ENCODE measurements around the gene PSMD13.
A peak's percentile ranks its signal among the peaks of the same experiment; 100 is the strongest.

Gene PSMD13

DNA sequence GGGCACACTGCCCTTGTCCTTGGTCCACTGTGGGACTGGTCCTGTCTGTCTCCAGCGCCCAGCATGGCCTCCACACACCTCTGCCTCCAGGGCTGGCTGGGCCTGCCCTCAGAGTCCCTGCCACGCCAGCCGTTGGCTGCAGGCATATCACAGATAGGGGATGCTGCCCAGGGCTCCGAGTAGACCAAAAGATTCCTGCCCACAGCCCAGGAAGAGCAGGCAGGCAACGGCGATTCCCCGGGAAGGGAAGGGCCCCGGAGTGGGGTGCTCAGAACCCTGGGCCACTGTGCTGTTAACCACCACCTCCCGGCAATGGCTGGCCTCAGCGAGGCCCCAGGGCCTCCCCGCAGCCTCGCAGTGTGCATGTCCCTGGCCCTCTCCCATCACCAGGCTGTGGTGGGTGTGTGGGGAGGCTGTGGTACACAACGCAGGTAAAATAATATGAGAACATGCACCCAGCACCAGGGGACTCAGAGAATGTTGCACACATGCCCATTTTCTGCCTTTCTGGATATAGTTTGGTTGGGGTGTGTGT lies 60.3 kb downstream of the PSMD13 start:
- Mint-ChIP-seq H3K27me3 (ENCODE audit: low read depth) (peaks cover 3% of the 10 kb centered on the region), H3K4me1 (no peaks in the 10 kb centered on the region), H3K9me3 (no peaks in the 10 kb centered on the region), H3K4me3 (no peak overlapping the region), H3K27ac (no peak overlapping the region), H3K36me3 (ENCODE audit: low read depth) (no peaks in the 10 kb centered on the region)
- TF ChIP-seq, protein P1, sequence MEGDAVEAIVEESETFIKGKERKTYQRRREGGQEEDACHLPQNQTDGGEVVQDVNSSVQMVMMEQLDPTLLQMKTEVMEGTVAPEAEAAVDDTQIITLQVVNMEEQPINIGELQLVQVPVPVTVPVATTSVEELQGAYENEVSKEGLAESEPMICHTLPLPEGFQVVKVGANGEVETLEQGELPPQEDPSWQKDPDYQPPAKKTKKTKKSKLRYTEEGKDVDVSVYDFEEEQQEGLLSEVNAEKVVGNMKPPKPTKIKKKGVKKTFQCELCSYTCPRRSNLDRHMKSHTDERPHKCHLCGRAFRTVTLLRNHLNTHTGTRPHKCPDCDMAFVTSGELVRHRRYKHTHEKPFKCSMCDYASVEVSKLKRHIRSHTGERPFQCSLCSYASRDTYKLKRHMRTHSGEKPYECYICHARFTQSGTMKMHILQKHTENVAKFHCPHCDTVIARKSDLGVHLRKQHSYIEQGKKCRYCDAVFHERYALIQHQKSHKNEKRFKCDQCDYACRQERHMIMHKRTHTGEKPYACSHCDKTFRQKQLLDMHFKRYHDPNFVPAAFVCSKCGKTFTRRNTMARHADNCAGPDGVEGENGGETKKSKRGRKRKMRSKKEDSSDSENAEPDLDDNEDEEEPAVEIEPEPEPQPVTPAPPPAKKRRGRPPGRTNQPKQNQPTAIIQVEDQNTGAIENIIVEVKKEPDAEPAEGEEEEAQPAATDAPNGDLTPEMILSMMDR (IDR thresholded peaks at IDR 0.05; ENCODE audit: unreplicated experiment in 3 of 3), result no peak

DNA sequence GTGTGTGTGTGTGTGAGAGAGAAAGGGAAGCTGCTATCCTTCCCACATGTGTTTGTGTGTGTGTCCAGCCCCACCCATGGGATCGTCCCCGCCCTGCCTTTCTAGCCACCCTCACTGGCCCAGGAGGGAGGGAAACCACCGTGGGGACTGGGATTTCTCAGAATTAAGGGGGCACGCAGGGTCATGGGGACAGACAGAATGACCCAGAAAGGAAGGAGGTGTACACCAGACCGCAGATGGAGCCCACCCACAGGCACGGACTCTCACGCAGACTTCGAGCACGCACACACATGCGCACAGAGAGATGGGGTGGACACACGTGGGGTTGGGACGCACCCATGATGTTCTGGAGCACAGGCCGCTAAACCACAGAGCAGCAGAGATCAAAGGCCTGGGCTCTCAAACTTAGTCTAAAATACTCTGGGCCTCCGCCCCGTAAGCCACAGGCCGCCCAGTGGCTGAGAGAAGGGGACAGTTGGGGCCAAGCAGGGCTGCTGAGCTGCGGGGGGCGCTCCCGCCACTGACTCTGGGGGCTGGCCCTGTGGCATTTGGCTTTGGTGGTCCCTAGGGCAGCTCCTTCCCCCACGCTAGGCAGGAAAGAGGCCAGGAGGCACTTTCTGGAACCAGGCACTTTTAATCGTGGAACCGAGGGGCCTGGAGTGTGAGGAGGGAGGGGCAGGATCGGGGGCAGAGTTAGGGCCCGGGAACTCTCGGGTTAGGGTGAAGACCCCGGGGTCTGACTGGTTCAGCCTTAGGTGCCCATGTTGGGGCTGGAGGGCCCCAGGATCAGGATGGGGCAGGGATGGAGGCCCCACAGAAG lies 61.0 kb downstream of the PSMD13 start:
- no peaks in the 10 kb centered on the region for H3K4me1 Mint-ChIP-seq
- H3K36me3 Mint-ChIP-seq (ENCODE audit: low read depth), result no peaks in the 10 kb centered on the region
- H3K9me3 Mint-ChIP-seq, result no peaks in the 10 kb centered on the region
- H3K4me3 Mint-ChIP-seq, result no peak overlapping the region
- H3K27me3 Mint-ChIP-seq (ENCODE audit: low read depth), result peaks cover 3% of the 10 kb centered on the region
- TF ChIP-seq, protein P1 (IDR thresholded peaks at IDR 0.05; ENCODE audit: unreplicated experiment in 3 of 3), result no peak
- H3K27ac Mint-ChIP-seq, result no peak overlapping the region

DNA sequence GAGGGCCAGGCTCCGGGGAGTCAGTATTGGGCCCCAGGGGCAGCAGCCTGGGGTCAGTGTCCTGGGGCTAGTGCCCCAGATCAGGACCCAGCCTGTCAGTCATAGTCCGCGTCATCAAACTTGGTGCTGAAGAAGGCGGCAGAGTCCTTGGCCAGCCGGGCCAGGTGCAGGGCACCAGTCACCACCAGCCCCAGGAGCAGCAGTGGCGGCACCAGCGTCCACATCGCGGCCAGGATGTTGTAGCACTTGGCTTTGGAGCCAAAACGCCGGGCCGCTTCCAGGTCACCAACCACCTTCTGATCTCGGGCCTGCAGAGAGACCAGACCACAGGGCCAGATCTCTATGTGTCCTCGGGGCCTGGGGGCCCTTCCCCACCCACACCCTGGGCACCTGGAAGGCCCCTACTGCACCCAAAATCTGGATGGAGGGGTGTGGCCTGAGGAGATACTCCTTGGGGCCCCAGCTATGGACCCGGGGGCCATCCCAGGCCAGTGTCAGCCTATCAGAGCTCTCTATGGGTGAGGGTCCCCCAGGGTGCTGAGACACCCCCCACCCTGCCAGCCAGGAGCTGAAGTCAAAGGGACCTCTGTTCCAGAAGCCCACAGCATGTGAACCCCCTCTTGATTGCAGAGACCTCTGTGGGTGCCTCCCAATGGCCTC lies 61.8 kb downstream of the PSMD13 start:
- Mint-ChIP-seq H3K27me3 (ENCODE audit: low read depth) (peaks cover 3% of the 10 kb centered on the region), H3K9me3 (no peaks in the 10 kb centered on the region), H3K36me3 (ENCODE audit: low read depth) (no peaks in the 10 kb centered on the region), H3K4me3 (no peak overlapping the region), H3K27ac (no peak overlapping the region), H3K4me1 (no peaks in the 10 kb centered on the region)
- TF ChIP-seq, protein P1 (IDR thresholded peaks at IDR 0.05; ENCODE audit: unreplicated experiment in 3 of 3), result no peak

DNA sequence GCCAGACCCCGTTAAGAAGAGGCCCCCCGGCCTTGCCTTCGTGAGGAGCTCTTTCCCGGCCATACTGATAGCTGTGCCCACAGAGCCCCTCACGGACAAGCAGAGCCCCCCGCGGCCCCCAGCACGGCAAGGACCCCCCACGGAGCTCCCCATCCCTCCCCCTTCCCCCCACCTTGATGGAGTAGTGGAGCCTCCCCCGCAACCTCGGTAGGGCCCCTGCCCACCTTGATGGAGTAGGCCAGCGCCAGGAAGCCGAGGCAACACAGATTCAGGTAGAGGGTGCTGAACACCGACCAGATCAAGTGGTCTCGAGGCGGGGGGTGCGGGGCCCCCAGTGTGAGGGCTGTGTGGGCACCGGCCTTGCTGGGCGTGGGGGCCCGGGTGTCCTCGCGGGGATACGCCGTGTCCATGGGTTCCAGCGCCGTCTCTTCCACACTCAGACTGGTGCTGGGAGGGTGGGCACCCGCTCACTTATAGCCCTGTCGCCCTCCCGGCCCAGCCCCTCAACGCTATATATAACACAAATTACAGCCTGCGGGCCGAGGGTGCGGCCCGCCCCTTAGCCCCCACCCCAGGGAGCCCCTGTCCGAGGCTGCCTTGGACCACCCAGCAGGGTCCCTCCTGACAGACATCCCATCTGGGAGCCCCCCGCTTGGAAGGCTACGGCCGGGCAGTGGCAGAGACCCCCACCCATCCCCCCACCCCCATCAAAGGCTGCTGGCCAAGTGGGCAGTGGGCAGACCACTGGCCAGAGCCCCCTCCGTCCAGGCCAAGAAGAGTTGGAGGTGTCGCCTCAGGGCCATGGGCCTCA lies 62.5 kb downstream of the PSMD13 start, which contains the start of gene IFITM5:
Gene IFITM5, minus strand, starts transcription at position 446 of the 811 bp plus-strand sequence. Its CDS starts 36 bp downstream, at position 410.
- Mint-ChIP-seq H3K9me3 (no peaks in the 10 kb centered on the region), H3K4me1 (no peaks in the 10 kb centered on the region)
- TF ChIP-seq, protein P1 (IDR thresholded peaks at IDR 0.05; ENCODE audit: unreplicated experiment in 3 of 3), result no peak

DNA sequence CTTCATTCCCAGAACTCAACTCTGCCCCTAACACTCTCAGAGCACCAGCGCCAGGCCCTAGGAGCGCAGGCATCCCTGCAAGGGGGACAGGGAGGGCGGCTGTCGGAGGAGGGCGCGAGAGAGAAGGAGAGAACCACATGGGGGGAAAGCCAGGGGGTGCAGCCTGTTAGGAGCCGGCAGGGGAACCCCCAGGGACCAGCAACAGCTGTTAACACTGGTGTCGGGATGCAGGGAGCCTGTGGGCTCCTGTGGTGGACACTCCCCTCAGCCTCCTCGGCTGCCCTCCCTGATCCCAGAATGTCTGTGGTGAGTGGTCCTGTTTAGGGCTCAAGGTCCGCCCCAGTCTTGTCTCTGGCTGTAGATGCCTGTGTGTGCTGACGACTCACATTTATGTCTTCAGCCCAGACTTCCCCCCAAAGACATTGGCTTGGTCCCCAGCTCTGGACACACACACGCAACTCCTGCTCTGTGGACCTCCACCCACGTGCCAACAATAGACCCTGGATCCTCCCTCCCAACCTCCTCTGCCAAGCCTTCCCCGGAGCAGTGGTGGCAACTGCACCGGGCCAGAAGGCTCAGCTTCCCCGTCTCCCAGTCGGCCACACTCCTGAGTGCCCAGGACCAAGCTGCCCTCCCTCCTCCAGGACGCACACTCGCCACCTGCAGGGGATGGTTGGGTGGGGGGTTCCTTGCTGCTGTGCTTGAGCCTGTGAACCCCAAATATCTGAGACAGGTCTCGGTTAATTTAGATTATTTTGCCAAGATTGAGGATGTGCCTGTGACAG lies 63.4 kb downstream of the PSMD13 start:
- Mint-ChIP-seq H3K4me3 (no peak overlapping the region), H3K4me1 (peaks cover 3% of the 10 kb centered on the region)

More for the DNA sequence above, 62.5 kb downstream of the PSMD13 start, which contains the start of gene IFITM5:
- Mint-ChIP-seq H3K4me3 (no peak within 1 kb of the TSS), H3K36me3 (ENCODE audit: low read depth) (no peaks in the 10 kb centered on the region), H3K27ac (peak within 1 kb of the TSS in 2 of 3 experiments; percentile 19 to 57), H3K27me3 (ENCODE audit: low read depth) (peaks cover 3% of the 10 kb centered on the region)

More for the DNA sequence above, 63.4 kb downstream of the PSMD13 start:
- Mint-ChIP-seq H3K9me3 (no peaks in the 10 kb centered on the region), H3K36me3 (ENCODE audit: low read depth) (no peaks in the 10 kb centered on the region), H3K27me3 (ENCODE audit: low read depth) (peaks cover 3% of the 10 kb centered on the region), H3K27ac (peak overlapping the region in 2 of 3 experiments; percentile 19 to 57)
- TF ChIP-seq, protein P1 (IDR thresholded peaks at IDR 0.05; ENCODE audit: unreplicated experiment in 3 of 3), result peak; percentile 7 to 29 (median 25)

All from nephron (organoid).